ENCODE results near the gene EPS8L1.
A peak's percentile ranks its signal among the peaks of the same experiment; 100 is the strongest.

EPS8L1 gene

GRCh38 chr19:55099557-55100506 lies 24.2 kb downstream of the EPS8L1 start:
- Histone ChIP-seq H4K20me1 (ENCODE audit: insufficient read depth, low read length, poor library complexity, severe bottlenecking) (no peaks in the 10 kb centered on the region), H3K4me1 (ENCODE audit: insufficient read depth, low read length, poor library complexity, severe bottlenecking) (no peaks in the 10 kb centered on the region), H3K4me2 (ENCODE audit: low read depth, low read length, poor library complexity, severe bottlenecking) (no peak overlapping the region)

GRCh38 chr19:55101261-55101660 lies 25.6 kb downstream of the EPS8L1 start:
- no peaks in the 10 kb centered on the region for H3K4me1 ChIP-seq (ENCODE audit: insufficient read depth, low read length, poor library complexity, severe bottlenecking)
- no peaks in the 10 kb centered on the region for H3K9me3 ChIP-seq (ENCODE audit: insufficient read depth, low read depth, low read length)
- H3K36me3 ChIP-seq (ENCODE audit: insufficient read depth, low read length) = peaks cover 14% of the 10 kb centered on the region; the same call in 1 of the 2 replicates
- no peaks in the 10 kb centered on the region for H3F3A ChIP-seq (ENCODE audit: low read depth)
- no peaks in the 10 kb centered on the region for H3K27me3 ChIP-seq (ENCODE audit: insufficient read depth, low read length, poor library complexity, severe bottlenecking)
- H3K4me3 ChIP-seq (ENCODE audit: low read length, poor library complexity, severe bottlenecking) = no peak overlapping the region
- no peaks in the 10 kb centered on the region for H4K20me1 ChIP-seq (ENCODE audit: insufficient read depth, low read length, poor library complexity, severe bottlenecking)
- 0 out of 2 replicates have a peak, but pooled peaks cover 2% of the 10 kb centered on the region for H3K79me2 ChIP-seq (ENCODE audit: insufficient read depth, low read length)
- H3K4me2 ChIP-seq (ENCODE audit: low read depth, low read length, poor library complexity, severe bottlenecking) = no peak overlapping the region
- TF ChIP-seq CTCF (conservative IDR thresholded peaks at IDR 0.05; ENCODE audit: low read length) = no peak
- no peak for TF ChIP-seq EZH2phosphoT487 (IDR thresholded peaks at IDR 0.05; ENCODE audit: borderline replicate concordance)
- no peak overlapping the region for H3K9ac ChIP-seq (ENCODE audit: low read depth, low read length, poor library complexity, severe bottlenecking)
- H2AFZ ChIP-seq (ENCODE audit: low read length) = no peak overlapping the region
- no peaks in the 10 kb centered on the region for H3K9me2 ChIP-seq (replicated peaks; ENCODE audit: low read depth, low read length)

More at GRCh38 chr19:55099557-55100506, 24.2 kb downstream of the EPS8L1 start:
- no peak overlapping the region for H3K4me3 ChIP-seq (ENCODE audit: low read length, poor library complexity, severe bottlenecking)
- no peaks in the 10 kb centered on the region for H3K9me3 ChIP-seq (ENCODE audit: insufficient read depth, low read depth, low read length)
- H3F3A ChIP-seq (ENCODE audit: low read depth) = no peaks in the 10 kb centered on the region
- no peak overlapping the region for H3K9ac ChIP-seq (ENCODE audit: low read depth, low read length, poor library complexity, severe bottlenecking)
- H3K36me3 ChIP-seq (ENCODE audit: insufficient read depth, low read length) = peaks cover 15% of the 10 kb centered on the region; the same call in 1 of the 2 replicates
- no peak overlapping the region for H2AFZ ChIP-seq (ENCODE audit: low read length)
- no peaks in the 10 kb centered on the region for H3K9me2 ChIP-seq (replicated peaks; ENCODE audit: low read depth, low read length)
- TF ChIP-seq EZH2phosphoT487 (IDR thresholded peaks at IDR 0.05; ENCODE audit: borderline replicate concordance) = no peak
- peak; percentile 40 for TF ChIP-seq CTCF (conservative IDR thresholded peaks at IDR 0.05; ENCODE audit: low read length)
- no peaks in the 10 kb centered on the region for H3K27me3 ChIP-seq (ENCODE audit: insufficient read depth, low read length, poor library complexity, severe bottlenecking)
- H3K79me2 ChIP-seq (ENCODE audit: insufficient read depth, low read length) = no peaks in the 10 kb centered on the region

- Histone ChIP-seq H3K9me3 (ENCODE audit: insufficient read depth, low read depth, low read length) (no peaks in the 10 kb centered on the region), H3K79me2 (ENCODE audit: insufficient read depth, low read length) (0 out of 2 replicates have a peak, but pooled peaks cover 5% of the 10 kb centered on the region), H3K9ac (ENCODE audit: low read depth, low read length, poor library complexity, severe bottlenecking) (no peak overlapping the region), H3K9me2 (replicated peaks; ENCODE audit: low read depth, low read length) (no peaks in the 10 kb centered on the region), H3F3A (ENCODE audit: low read depth) (no peaks in the 10 kb centered on the region), H3K4me2 (ENCODE audit: low read depth, low read length, poor library complexity, severe bottlenecking) (no peak overlapping the region), H2AFZ (ENCODE audit: low read length) (no peak overlapping the region), H3K4me1 (ENCODE audit: insufficient read depth, low read length, poor library complexity, severe bottlenecking) (no peaks in the 10 kb centered on the region), H4K20me1 (ENCODE audit: insufficient read depth, low read length, poor library complexity, severe bottlenecking) (peaks cover 5% of the 10 kb centered on the region), H3K4me3 (ENCODE audit: low read length, poor library complexity, severe bottlenecking) (no peak overlapping the region), H3K36me3 (ENCODE audit: insufficient read depth, low read length) (peaks cover 14% of the 10 kb centered on the region; the same call in 1 of the 2 replicates), H3K27me3 (ENCODE audit: insufficient read depth, low read length, poor library complexity, severe bottlenecking) (no peaks in the 10 kb centered on the region)
- TF ChIP-seq EZH2phosphoT487 (IDR thresholded peaks at IDR 0.05; ENCODE audit: borderline replicate concordance) (no peak), CTCF (conservative IDR thresholded peaks at IDR 0.05; ENCODE audit: low read length) (no peak)
These were observed 27.5 kb downstream of the EPS8L1 start for GRCh38 chr19:55103190-55103589.
